K562 (cell line): ENCODE results near the gene HGS. TPM values are rescaled to one million over a fixed set of nuclear protein-coding genes. Genes with fewer than 3 reads are reported as not detected.

Source experiments
- ARNT ChIP-seq, 2 experiments: fragments of 450-650 bp; IDR thresholded peaks; 2 replicates each; pipeline ENCODE4 v1.6.1; 2016; ENCODE audit warnings: mild to moderate bottlenecking in 1 of 2
- ATF4 ChIP-seq: fragments of 450-650 bp; formaldehyde crosslinking; IDR thresholded peaks from 2 replicates; pipeline ENCODE4 v1.4.0; 2022; ENCODE audit warnings: mild to moderate bottlenecking, moderate library complexity
- CHD1 ChIP-seq: fragments of 200-600 bp; sonication (generic); IDR thresholded peaks from one replicate; pipeline ENCODE4 v1.6.1; 2012; ENCODE audit warnings: mild to moderate bottlenecking, moderate library complexity, low read length, inconsistent platforms
- EGR1 ChIP-seq: fragments of 450-650 bp; conservative IDR thresholded peaks from 2 replicates; pipeline ENCODE4 v1.6.1; 2017; ENCODE audit warnings: mild to moderate bottlenecking
- GATAD2A ChIP-seq: fragments of 450-650 bp; IDR thresholded peaks from 2 replicates; pipeline ENCODE4 v1.6.1; 2017
- GTF2E2 ChIP-seq: fragments of 200-800 bp; sonication (Bioruptor generic); IDR thresholded peaks from 2 replicates; pipeline ENCODE4 v1.6.1; 2016; ENCODE audit warnings: missing genetic modification characterization, missing compliant biosample characterization
- HMBOX1 ChIP-seq: sonication (generic); IDR thresholded peaks from 2 replicates; pipeline ENCODE4 v1.6.1; 2016
- KDM1A ChIP-seq, 2 experiments: fragments of 450-650 bp; IDR thresholded peaks; 2 replicates each; pipeline ENCODE4 v1.6.1; 2016; ENCODE audit warnings: mild to moderate bottlenecking in 2 of 2
- L3MBTL2 ChIP-seq: fragments of 450-650 bp; IDR thresholded peaks from 2 replicates; pipeline ENCODE4 v1.6.1; 2016; ENCODE audit warnings: mild to moderate bottlenecking, moderate library complexity
- MYC ChIP-seq, 2 experiments: fragments of 250-450 bp in 1 of 2; sonication (Bioruptor Pico) in 1 of 2; IDR thresholded peaks; 2 replicates each; pipeline versions ENCODE4 v1.5.1 to v1.6.1; 2012 to 2021; ENCODE audit warnings: low read depth in 2 of 2, borderline replicate concordance in 1 of 2, improper control_type of control experiment in 1 of 2, low read length in 1 of 2, mild to moderate bottlenecking in 1 of 2, moderate library complexity in 1 of 2
- NEUROD1 ChIP-seq: fragments of 150-350 bp; IDR thresholded peaks from 2 replicates; pipeline ENCODE4 v1.6.1; 2014; ENCODE audit warnings: borderline replicate concordance, low read length, low read depth; ENCODE audit not compliant: partially characterized antibody
- SAFB ChIP-seq: fragments of 200-400 bp; formaldehyde crosslinking; IDR thresholded peaks from 2 replicates; pipeline ENCODE4 v1.6.1; 2017; ENCODE audit warnings: low read depth, low read length, borderline replicate concordance
- SAP30 ChIP-seq: fragments of 200-600 bp; sonication (generic); IDR thresholded peaks from 2 replicates; pipeline ENCODE4 v1.6.1; 2012; ENCODE audit warnings: borderline replicate concordance, low read depth, mild to moderate bottlenecking, moderate library complexity, low read length, control low read depth, inconsistent platforms; ENCODE audit not compliant: insufficient read depth, poor library complexity, severe bottlenecking
- SIN3B ChIP-seq: fragments of 450-650 bp; IDR thresholded peaks from 2 replicates; pipeline ENCODE4 v1.6.1; 2017; ENCODE audit warnings: low read depth, mild to moderate bottlenecking, moderate library complexity
- SRSF1 ChIP-seq: fragments of 200-400 bp; formaldehyde crosslinking; IDR thresholded peaks from 2 replicates; pipeline ENCODE4 v1.6.1; 2017; ENCODE audit warnings: mild to moderate bottlenecking, low read depth, low read length, moderate library complexity
- TSC22D4 ChIP-seq: fragments of 450-650 bp; IDR thresholded peaks from 2 replicates; pipeline ENCODE4 v1.6.1; 2016; ENCODE audit warnings: missing genetic modification characterization, missing biosample characterization, control low read depth
- UBTF ChIP-seq, 2 experiments: IDR thresholded peaks; 2 replicates each; pipeline ENCODE4 v1.6.1; 2012; ENCODE audit warnings: improper control_type of control experiment in 2 of 2, low read depth in 2 of 2, low read length in 2 of 2, borderline replicate concordance in 1 of 2
- ZBTB1 ChIP-seq: sonication (generic); formaldehyde crosslinking; IDR thresholded peaks from 2 replicates; pipeline ENCODE4 v1.8.1; 2023; ENCODE audit warnings: missing genetic modification reagents, low read depth, mild to moderate bottlenecking, borderline replicate concordance
- ZNF12 ChIP-seq: sonication (generic); formaldehyde crosslinking; IDR thresholded peaks from 2 replicates; pipeline ENCODE4 v1.4.0; 2020; ENCODE audit warnings: mild to moderate bottlenecking, missing genetic modification reagents
- ZNF121 ChIP-seq: sonication (generic); formaldehyde crosslinking; conservative IDR thresholded peaks from 2 replicates; pipeline ENCODE4 v1.8.0; 2022; ENCODE audit warnings: missing genetic modification reagents
- ZNF165 ChIP-seq: fragments of 250-450 bp; sonication (Bioruptor Pico); IDR thresholded peaks from 2 replicates; pipeline ENCODE4 v1.4.0; 2020; ENCODE audit warnings: borderline replicate concordance
- ZNF174 ChIP-seq: fragments of 250-450 bp; sonication (Bioruptor Pico); IDR thresholded peaks from 2 replicates; pipeline ENCODE4 v1.4.0; 2020; ENCODE audit warnings: mild to moderate bottlenecking
- ZNF184 ChIP-seq: sonication (generic); formaldehyde crosslinking; IDR thresholded peaks from 2 replicates; pipeline ENCODE4 v1.5.0; 2020; ENCODE audit warnings: missing genetic modification reagents
- ZNF395 ChIP-seq: fragments of 200-800 bp; sonication (Bioruptor generic); IDR thresholded peaks from 2 replicates; pipeline ENCODE4 v1.6.1; 2017; ENCODE audit warnings: missing genetic modification characterization, missing compliant biosample characterization
- ZNF830 ChIP-seq: fragments of 250-450 bp; sonication (Bioruptor Pico); IDR thresholded peaks from 2 replicates; pipeline ENCODE4 v1.5.0; 2021; ENCODE audit warnings: mild to moderate bottlenecking
- polyA plus RNA-seq, 8 experiments: library from polyadenylated mRNA; depleted of rRNA in 4 of 8; stranded (reverse) in 5 of 8; unstranded in 3 of 8; fragments of >200 nt; fragmentation: Nextera tagmentation in 2 of 8; fragmentation: Illumina TruSeq in 1 of 8; extraction: Ambion mirVana in 2 of 8; extraction: Trizol in 1 of 8; gene quantifications; 2 replicates each; pipeline versions ENCODE4 v1.2.1 to v1.2.3, GENCODE V29; 2011 to 2014; ENCODE audit warnings: inconsistent platforms in 1 of 8, missing spikeins in 1 of 8
- total RNA-seq, 7 experiments: library from RNA; depleted of rRNA in 6 of 7; stranded (reverse); fragments of >200 nt in 6 of 7; fragmentation: Illumina TruSeq in 2 of 7; extraction: Trizol in 2 of 7; gene quantifications; 2 replicates each; pipeline versions ENCODE4 v1.2.1 to v1.2.3, GENCODE V29; 2011 to 2021; ENCODE audit warnings: low replicate concordance in 1 of 7

The HGS gene
- total and polyA plus RNA-seq, 9 of the 15 experiments (the other 6 are each of a cell fraction or from before 2014, with no cell fraction given), result 3.9 to 176 (median 77.1) TPM

- peak in 1 of 2 experiments; percentile 3; a peak in 1 of 4 replicates for TF ChIP-seq UBTF (IDR thresholded peaks at IDR 0.05; ENCODE audit: borderline replicate concordance in 1 of 2, low read depth in 2 of 2, low read length in 2 of 2)
- TF ChIP-seq ZNF165 (CRISPR knock-in tag), result no peak
- TF ChIP-seq SAFB, result no peak
- TF ChIP-seq NEUROD1, result no peak
- no peak for TF ChIP-seq EGR1
- peak; percentile 53 for TF ChIP-seq SAP30
- no peak for TF ChIP-seq ZNF121 (CRISPR knock-in tag)
- TF ChIP-seq ZNF12 (CRISPR knock-in tag), result no peak
- TF ChIP-seq ATF4 (CRISPR knock-in tag), result no peak
- TF ChIP-seq ZBTB1 (CRISPR knock-in tag), result 0 out of 2 replicates have a peak, but pooled peaks have one; percentile 26
- no peak for TF ChIP-seq SIN3B
- TF ChIP-seq MYC (IDR thresholded peaks at IDR 0.05; ENCODE audit: low read depth, low read length), result no peak
- no peak for TF ChIP-seq MYC (CRISPR knock-in tag; IDR thresholded peaks at IDR 0.05; ENCODE audit: borderline replicate concordance, low read depth)
- no peak for TF ChIP-seq SRSF1
- TF ChIP-seq TSC22D4, result no peak
- no peak for TF ChIP-seq ZNF174 (CRISPR knock-in tag)
- 0 out of 4 replicates have a peak, but pooled peaks of 1 of the 2 experiments have one; percentile 10 for TF ChIP-seq ARNT (IDR thresholded peaks at IDR 0.05)
- TF ChIP-seq KDM1A (IDR thresholded peaks at IDR 0.05), result no peak
- no peak for TF ChIP-seq ZNF184 (CRISPR knock-in tag)
- peak; percentile 75; the same call in 1 of the 2 replicates for TF ChIP-seq ZNF395 (CRISPR knock-in tag)
- TF ChIP-seq L3MBTL2, result no peak
- peak; percentile 70 for TF ChIP-seq CHD1
- TF ChIP-seq ZNF830, result no peak
- TF ChIP-seq GATAD2A, result no peak
- no peak for TF ChIP-seq GTF2E2 (tag)
- TF ChIP-seq HMBOX1, result peak; percentile 54; the same call in 1 of the 2 replicates
Measured at GRCh38 chr17:81666092-81666341, 17.8 kb upstream of the HGS start (continued).
